ENCODE data around the gene NUP54.

NUP54 gene

GRCh38 chr4:76148142-76148865 is at the start of gene NUP54:
Gene NUP54 (minus strand): TSS chr4:76148397. CDS start chr4:76148374, 23 bp downstream.
- Histone ChIP-seq H3K9me3 (replicated peaks; ENCODE audit: insufficient read depth, low read length) (no peaks in the 10 kb centered on the region), H3K9me2 (replicated peaks; ENCODE audit: insufficient read depth, low read length) (no peaks in the 10 kb centered on the region), H3K36me3 (replicated peaks; ENCODE audit: insufficient read depth, low read length) (no peaks in the 10 kb centered on the region; the same call in 1 of the 2 replicates), H3K4me1 (ENCODE audit: low read length) (peaks cover 7% of the 10 kb centered on the region; the same call in 1 of the 2 replicates), H3K27ac (ENCODE audit: low read length) (peak within 1 kb of the TSS; percentile 70), H3F3A (ENCODE audit: insufficient read depth, low read length) (no peaks in the 10 kb centered on the region), H3K4me3 (ENCODE audit: low read length) (peak within 1 kb of the TSS; percentile 88), H2AFZ (ENCODE audit: low read length) (peak within 1 kb of the TSS; percentile 89), H3K9ac (ENCODE audit: low read length) (peak within 1 kb of the TSS; percentile 94), H3K4me2 (ENCODE audit: low read depth, low read length) (peak within 1 kb of the TSS; percentile 96), H4K20me1 (ENCODE audit: insufficient read depth, low read length) (no peaks in the 10 kb centered on the region), H3K79me2 (ENCODE audit: low read length) (peaks cover 59% of the 10 kb centered on the region), H3K27me3 (replicated peaks; ENCODE audit: insufficient read depth, low read length) (no peaks in the 10 kb centered on the region)
- TF ChIP-seq EZH2phosphoT487 (IDR thresholded peaks at IDR 0.05; ENCODE audit: low read length) (no peak), EZH2 (optimal IDR thresholded peaks at IDR 0.05; ENCODE audit: low read depth, low read length) (no peak)
- TF ChIP-seq, protein P1, sequence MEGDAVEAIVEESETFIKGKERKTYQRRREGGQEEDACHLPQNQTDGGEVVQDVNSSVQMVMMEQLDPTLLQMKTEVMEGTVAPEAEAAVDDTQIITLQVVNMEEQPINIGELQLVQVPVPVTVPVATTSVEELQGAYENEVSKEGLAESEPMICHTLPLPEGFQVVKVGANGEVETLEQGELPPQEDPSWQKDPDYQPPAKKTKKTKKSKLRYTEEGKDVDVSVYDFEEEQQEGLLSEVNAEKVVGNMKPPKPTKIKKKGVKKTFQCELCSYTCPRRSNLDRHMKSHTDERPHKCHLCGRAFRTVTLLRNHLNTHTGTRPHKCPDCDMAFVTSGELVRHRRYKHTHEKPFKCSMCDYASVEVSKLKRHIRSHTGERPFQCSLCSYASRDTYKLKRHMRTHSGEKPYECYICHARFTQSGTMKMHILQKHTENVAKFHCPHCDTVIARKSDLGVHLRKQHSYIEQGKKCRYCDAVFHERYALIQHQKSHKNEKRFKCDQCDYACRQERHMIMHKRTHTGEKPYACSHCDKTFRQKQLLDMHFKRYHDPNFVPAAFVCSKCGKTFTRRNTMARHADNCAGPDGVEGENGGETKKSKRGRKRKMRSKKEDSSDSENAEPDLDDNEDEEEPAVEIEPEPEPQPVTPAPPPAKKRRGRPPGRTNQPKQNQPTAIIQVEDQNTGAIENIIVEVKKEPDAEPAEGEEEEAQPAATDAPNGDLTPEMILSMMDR (IDR thresholded peaks at IDR 0.05; ENCODE audit: low read length) = no peak
- DNase-seq = peak; percentile 95

GRCh38 chr4:76197031-76197743 is 49.0 kb upstream of the NUP54 start:
- Histone ChIP-seq H3K4me3 (ENCODE audit: low read length) (peak overlapping the region; percentile 16; the same call in 1 of the 2 replicates), H3K79me2 (ENCODE audit: low read length) (peaks cover 75% of the 10 kb centered on the region), H3K9ac (ENCODE audit: low read length) (peak overlapping the region; percentile 69), H3K4me1 (ENCODE audit: low read length) (peaks cover 46% of the 10 kb centered on the region), H3F3A (ENCODE audit: insufficient read depth, low read length) (peaks cover 53% of the 10 kb centered on the region), H3K27ac (ENCODE audit: low read length) (peak overlapping the region; percentile 96), H3K9me2 (replicated peaks; ENCODE audit: insufficient read depth, low read length) (no peaks in the 10 kb centered on the region), H2AFZ (ENCODE audit: low read length) (no peak overlapping the region), H3K9me3 (replicated peaks; ENCODE audit: insufficient read depth, low read length) (no peaks in the 10 kb centered on the region), H4K20me1 (ENCODE audit: insufficient read depth, low read length) (no peaks in the 10 kb centered on the region), H3K4me2 (ENCODE audit: low read depth, low read length) (peak overlapping the region; percentile 88), H3K36me3 (replicated peaks; ENCODE audit: insufficient read depth, low read length) (0 out of 2 replicates have a peak, but pooled peaks cover 13% of the 10 kb centered on the region), H3K27me3 (replicated peaks; ENCODE audit: insufficient read depth, low read length) (no peaks in the 10 kb centered on the region)
- no peak for DNase-seq
- TF ChIP-seq EZH2phosphoT487 (IDR thresholded peaks at IDR 0.05; ENCODE audit: low read length) (no peak), EZH2 (optimal IDR thresholded peaks at IDR 0.05; ENCODE audit: low read depth, low read length) (no peak)
- TF ChIP-seq, protein P1 (IDR thresholded peaks at IDR 0.05; ENCODE audit: low read length) = no peak

- DNase-seq = no peak
These were observed 48.2 kb upstream of the NUP54 start for GRCh38 chr4:76196376-76196775.

More at GRCh38 chr4:76196376-76196775, 48.2 kb upstream of the NUP54 start:
- Histone ChIP-seq H3K27me3 (replicated peaks; ENCODE audit: insufficient read depth, low read length) (no peaks in the 10 kb centered on the region), H3K4me1 (ENCODE audit: low read length) (peaks cover 40% of the 10 kb centered on the region), H3K9me2 (replicated peaks; ENCODE audit: insufficient read depth, low read length) (no peaks in the 10 kb centered on the region), H3K4me3 (ENCODE audit: low read length) (no peak overlapping the region), H3K36me3 (replicated peaks; ENCODE audit: insufficient read depth, low read length) (0 out of 2 replicates have a peak, but pooled peaks cover 18% of the 10 kb centered on the region), H3K27ac (ENCODE audit: low read length) (peak overlapping the region; percentile 96; the same call in 1 of the 2 replicates), H3K9ac (ENCODE audit: low read length) (no peak overlapping the region), H3K4me2 (ENCODE audit: low read depth, low read length) (peak overlapping the region; percentile 88; the same call in 1 of the 2 replicates), H4K20me1 (ENCODE audit: insufficient read depth, low read length) (no peaks in the 10 kb centered on the region), H3K79me2 (ENCODE audit: low read length) (peaks cover 72% of the 10 kb centered on the region), H2AFZ (ENCODE audit: low read length) (no peak overlapping the region), H3K9me3 (replicated peaks; ENCODE audit: insufficient read depth, low read length) (no peaks in the 10 kb centered on the region), H3F3A (ENCODE audit: insufficient read depth, low read length) (peaks cover 48% of the 10 kb centered on the region)
- TF ChIP-seq, protein P1 (IDR thresholded peaks at IDR 0.05; ENCODE audit: low read length) = no peak
- TF ChIP-seq EZH2phosphoT487 (IDR thresholded peaks at IDR 0.05; ENCODE audit: low read length) = no peak
- no peak for TF ChIP-seq EZH2 (optimal IDR thresholded peaks at IDR 0.05; ENCODE audit: low read depth, low read length)
